Naive B cell (primary cell): ENCODE data around the gene AKAP8L. TPM values are rescaled to one million over a fixed set of nuclear protein-coding genes. Genes with fewer than 3 reads are reported as not detected.

Experiments
- ATAC-seq, 2 donors: fragments of 150-1000 bp; cut with Tn5 transposase; 2 replicates each; pipeline ENCODE4 v1.10.0; 2021; ENCODE audit warnings: low read depth in 2 of 2, mild to moderate bottlenecking in 2 of 2, moderate library complexity in 2 of 2
- DNase-seq: peaks from one replicate; pipeline ENCODE4 v3.0.0; 2022
- H3K27ac Mint-ChIP-seq, 6 donors: one replicate each; pipeline ENCODE4 v1.8.0; 2020 to 2022; ENCODE audit warnings: mild to moderate bottlenecking in 6 of 6, mixed read lengths in 6 of 6, moderate library complexity in 5 of 6, inconsistent platforms in 2 of 6
- H3K27me3 Mint-ChIP-seq, 3 donors: one replicate each; pipeline ENCODE4 v1.8.0; 2021 to 2022; ENCODE audit warnings: mixed read lengths in 3 of 3, mild to moderate bottlenecking in 1 of 3
- H3K36me3 Mint-ChIP-seq, 2 donors: one replicate each; pipeline ENCODE4 v1.8.0; 2020 to 2022; ENCODE audit warnings: mixed read lengths in 2 of 2, inconsistent platforms in 1 of 2, mild to moderate bottlenecking in 1 of 2
- H3K4me1 Mint-ChIP-seq, 3 donors: one replicate each; pipeline ENCODE4 v1.8.0; 2020 to 2022; ENCODE audit warnings: mixed read lengths in 3 of 3, inconsistent platforms in 1 of 3, mild to moderate bottlenecking in 1 of 3, moderate library complexity in 1 of 3
- H3K4me3 Mint-ChIP-seq, 8 donors: one replicate each; pipeline ENCODE4 v1.8.0; 2020 to 2022; ENCODE audit warnings: mild to moderate bottlenecking in 8 of 8, mixed read lengths in 8 of 8, moderate library complexity in 8 of 8, inconsistent platforms in 2 of 8
- H3K9me3 Mint-ChIP-seq, 7 donors: one replicate each; pipeline ENCODE4 v1.8.0; 2020 to 2022; ENCODE audit warnings: mixed read lengths in 7 of 7, mild to moderate bottlenecking in 5 of 7, inconsistent platforms in 2 of 7, moderate library complexity in 1 of 7
- polyA plus RNA-seq, 6 donors: library from polyadenylated mRNA; unstranded; fragments of 300-500 nt; fragmentation: Illumina TruSeq; gene quantifications; one replicate each; pipeline ENCODE4 v1.2.3, GENCODE V29; 2021; ENCODE audit warnings: low read depth in 6 of 6

Gene AKAP8L
- polyA plus RNA-seq, 6 donors from 2014 or later: 37.8 to 103 (median 53.6) TPM

DNA sequence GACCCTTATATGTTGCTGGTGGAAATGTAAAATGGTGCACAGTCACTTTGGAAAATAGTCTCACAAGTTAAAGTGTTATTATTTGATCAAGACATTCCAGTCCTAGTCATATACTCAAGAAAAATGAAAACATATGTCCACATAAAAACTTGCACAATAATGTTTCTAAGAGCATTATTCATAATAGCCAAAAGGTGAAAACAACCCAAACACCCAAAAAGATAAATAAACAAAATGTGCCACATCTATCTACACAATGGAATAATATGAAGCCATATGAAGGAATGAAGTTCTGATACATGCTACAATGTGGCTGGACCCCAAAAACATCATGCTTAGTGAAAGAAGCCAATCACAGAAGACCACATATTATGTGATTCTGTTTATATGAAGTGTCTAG is 24.8 kb downstream of the AKAP8L start:
- no peak for ATAC-seq
- Mint-ChIP-seq H3K27me3 (no peaks in the 10 kb centered on the region), H3K4me3 (no peak overlapping the region), H3K9me3 (no peaks in the 10 kb centered on the region), H3K27ac (peak overlapping the region in 4 of 6 donors; percentile 6 to 89 (median 44)), H3K4me1 (peaks cover 17 to 27% (median 22%) of the 10 kb centered on the region in 3 donors), H3K36me3 (peaks cover 22 to 28% of the 10 kb centered on the region in 2 donors)
- no peak for DNase-seq

DNA sequence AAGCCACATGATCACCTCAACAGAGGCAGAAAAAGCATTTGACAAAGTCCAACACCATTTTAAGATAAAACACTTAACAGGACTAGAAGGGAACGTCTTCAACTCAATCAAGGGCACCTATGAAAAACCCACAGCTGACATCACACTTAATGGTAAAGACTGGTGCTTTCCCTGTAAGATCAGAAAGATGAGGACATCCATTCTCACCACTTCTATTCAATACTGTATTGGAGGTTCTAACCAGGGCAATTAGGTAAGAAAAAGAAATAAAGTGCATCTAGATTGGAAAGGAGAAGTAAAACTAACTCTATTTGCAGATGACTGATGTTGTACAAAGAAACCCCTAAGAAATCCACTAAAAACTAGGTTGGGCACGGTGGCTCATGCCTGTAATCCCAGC is 28.0 kb downstream of the AKAP8L start:
- Mint-ChIP-seq H3K4me1 (peaks cover 8 to 17% (median 13%) of the 10 kb centered on the region in 3 donors), H3K36me3 (peaks cover 8 to 12% of the 10 kb centered on the region in 2 donors), H3K9me3 (no peaks in the 10 kb centered on the region), H3K27ac (peak overlapping the region in 5 of 6 donors; percentile 17 to 86 (median 28)), H3K27me3 (no peaks in the 10 kb centered on the region), H3K4me3 (no peak overlapping the region)
- peak; percentile 51 to 52 for ATAC-seq
- DNase-seq: no peak

GRCh38 chr19:15381864-15382263 is 36.9 kb downstream of the AKAP8L start:
- DNase-seq: no peak
- H3K4me3 Mint-ChIP-seq: peak overlapping the region in 6 of 8 donors; percentile 21 to 97 (median 86)
- H3K9me3 Mint-ChIP-seq: no peaks in the 10 kb centered on the region
- H3K36me3 Mint-ChIP-seq: no peaks in the 10 kb centered on the region
- no peak for ATAC-seq
- peaks cover 26 to 29% (median 28%) of the 10 kb centered on the region in 3 donors for H3K4me1 Mint-ChIP-seq
- H3K27ac Mint-ChIP-seq: peak overlapping the region in 2 of 6 donors; percentile 69 to 99
- H3K27me3 Mint-ChIP-seq: no peaks in the 10 kb centered on the region

DNA sequence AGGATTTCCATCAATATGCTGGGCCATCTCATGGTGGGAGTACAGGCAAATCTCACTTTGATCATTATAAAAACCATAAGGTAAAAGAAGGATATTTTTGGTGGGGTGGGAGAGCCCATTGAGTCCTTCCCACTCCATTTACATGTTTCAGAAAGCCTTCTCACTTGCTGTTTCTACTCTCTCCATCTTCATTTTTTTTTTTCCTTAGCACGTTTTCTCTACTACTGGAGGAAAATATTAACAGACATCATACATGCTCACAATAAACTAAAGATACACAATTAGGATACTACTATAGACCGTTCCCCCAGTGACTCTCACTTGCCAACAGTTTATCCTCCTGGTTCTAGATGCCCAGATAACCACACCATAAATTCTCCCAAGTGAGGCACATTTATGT is 37.4 kb downstream of the AKAP8L start:
- peaks cover 30 to 32% (median 32%) of the 10 kb centered on the region in 3 donors for H3K4me1 Mint-ChIP-seq
- ATAC-seq (no peak), DNase-seq (no peak)
- H3K36me3 Mint-ChIP-seq: no peaks in the 10 kb centered on the region
- H3K27me3 Mint-ChIP-seq: no peaks in the 10 kb centered on the region
- H3K9me3 Mint-ChIP-seq: no peaks in the 10 kb centered on the region
- peak overlapping the region in 2 of 6 donors; percentile 41 to 99 for H3K27ac Mint-ChIP-seq
- H3K4me3 Mint-ChIP-seq: peak overlapping the region in 5 of 8 donors; percentile 1 to 97 (median 89)

GRCh38 chr19:15379999-15380647 is 38.7 kb downstream of the AKAP8L start:
- peak; percentile 23 to 31 for ATAC-seq
- peak overlapping the region; percentile 93 to 100 (median 98) for H3K4me3 Mint-ChIP-seq
- DNase-seq: no peak
- no peaks in the 10 kb centered on the region for H3K9me3 Mint-ChIP-seq
- no peaks in the 10 kb centered on the region for H3K36me3 Mint-ChIP-seq
- H3K27me3 Mint-ChIP-seq: no peaks in the 10 kb centered on the region
- peaks cover 30 to 40% (median 32%) of the 10 kb centered on the region in 3 donors for H3K4me1 Mint-ChIP-seq
- peak overlapping the region in 5 of 6 donors; percentile 79 to 100 (median 90) for H3K27ac Mint-ChIP-seq

GRCh38 chr19:15379083-15379998 is 39.4 kb downstream of the AKAP8L start, which contains the start of gene AKAP8:
TSS of gene AKAP8 (minus strand) at chr19:15379787. CDS start at chr19:15379731, 56 bp downstream.
- Mint-ChIP-seq H3K9me3 (no peaks in the 10 kb centered on the region), H3K27ac (peak within 1 kb of the TSS; percentile 99 to 100 (median 100)), H3K4me3 (peak within 1 kb of the TSS; percentile 93 to 100 (median 98)), H3K4me1 (peaks cover 30 to 42% (median 36%) of the 10 kb centered on the region in 3 donors), H3K27me3 (no peaks in the 10 kb centered on the region), H3K36me3 (no peaks in the 10 kb centered on the region)
- peak; percentile 98 for DNase-seq
- peak; percentile 90 for ATAC-seq

DNA sequence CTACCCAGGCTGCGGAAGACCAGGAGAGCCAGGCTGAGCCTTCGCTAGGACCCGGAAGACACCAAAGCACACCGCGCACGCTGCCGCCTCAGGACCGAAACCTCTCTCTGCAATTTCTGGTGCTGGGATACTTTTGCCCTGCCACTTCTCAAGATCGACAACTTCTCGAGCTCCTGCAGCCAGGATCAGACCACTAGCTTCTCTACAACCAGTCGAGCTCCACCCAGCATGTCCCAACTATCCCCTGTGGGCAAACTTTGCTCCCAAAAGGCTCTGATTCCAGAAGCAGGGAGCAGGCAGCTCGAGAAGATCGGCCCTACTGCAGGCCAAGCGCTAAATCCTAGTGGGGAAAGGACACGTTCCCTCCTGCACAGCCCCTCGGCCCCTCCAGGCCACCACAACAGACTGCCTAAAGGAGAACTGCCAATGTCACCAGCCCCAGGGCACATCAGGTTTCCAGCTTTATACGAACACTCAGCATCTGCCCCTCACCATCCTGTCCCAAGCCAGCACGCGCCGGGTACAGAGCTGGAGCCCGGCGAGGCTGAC is 40.2 kb downstream of the AKAP8L start:
- ATAC-seq (no peak), DNase-seq (peak; percentile 33)
- no peaks in the 10 kb centered on the region for H3K27me3 Mint-ChIP-seq
- peaks cover 35 to 41% (median 39%) of the 10 kb centered on the region in 3 donors for H3K4me1 Mint-ChIP-seq
- H3K27ac Mint-ChIP-seq: peak overlapping the region; percentile 81 to 99 (median 93)
- H3K4me3 Mint-ChIP-seq: peak overlapping the region; percentile 93 to 100 (median 98)
- H3K9me3 Mint-ChIP-seq: no peaks in the 10 kb centered on the region
- no peaks in the 10 kb centered on the region for H3K36me3 Mint-ChIP-seq

- Mint-ChIP-seq H3K27ac (peak overlapping the region in 2 of 6 donors; percentile 57 to 63), H3K4me1 (peaks cover 30 to 31% (median 30%) of the 10 kb centered on the region in 3 donors), H3K36me3 (no peaks in the 10 kb centered on the region), H3K27me3 (no peaks in the 10 kb centered on the region), H3K4me3 (peak overlapping the region in 3 of 8 donors; percentile 15 to 27 (median 25)), H3K9me3 (no peaks in the 10 kb centered on the region)
- ATAC-seq (no peak), DNase-seq (no peak)
These were observed 43.9 kb downstream of the AKAP8L start for GRCh38 chr19:15374796-15375440.

GRCh38 chr19:15374105-15374651 is 44.6 kb downstream of the AKAP8L start:
- Mint-ChIP-seq H3K4me1 (peaks cover 30 to 31% (median 30%) of the 10 kb centered on the region in 3 donors), H3K27ac (no peak overlapping the region), H3K9me3 (no peaks in the 10 kb centered on the region), H3K4me3 (peak overlapping the region in 1 of 8 donors; percentile 27), H3K36me3 (no peaks in the 10 kb centered on the region), H3K27me3 (no peaks in the 10 kb centered on the region)
- no peak for DNase-seq
- no peak for ATAC-seq

DNA sequence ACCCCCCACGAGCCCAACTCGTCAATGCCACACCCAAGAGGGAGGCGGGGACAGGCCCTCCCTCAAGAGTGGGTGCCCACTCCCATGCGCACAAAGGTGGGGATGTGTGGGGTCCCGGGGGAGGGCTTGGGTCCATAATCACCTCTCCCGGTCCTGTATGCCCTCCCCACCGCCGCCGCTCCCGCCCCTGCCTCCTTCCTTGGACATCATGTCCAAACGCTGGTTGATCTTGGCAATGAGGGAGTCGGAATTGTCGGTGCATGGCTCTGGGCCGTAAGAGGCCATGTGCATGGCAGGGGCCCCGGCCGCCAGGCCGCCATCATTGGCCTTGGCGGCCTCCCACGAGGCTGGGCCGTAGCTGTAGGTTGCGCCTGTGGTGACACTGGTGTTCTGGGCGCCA is 45.1 kb downstream of the AKAP8L start:
- H3K4me3 Mint-ChIP-seq: peak overlapping the region in 1 of 8 donors; percentile 46

GRCh38 chr19:15372891-15373301 is 45.9 kb downstream of the AKAP8L start:
- H3K9me3 Mint-ChIP-seq: no peaks in the 10 kb centered on the region
- ATAC-seq (no peak), DNase-seq (no peak)
- H3K27me3 Mint-ChIP-seq: no peaks in the 10 kb centered on the region
- no peak overlapping the region for H3K27ac Mint-ChIP-seq
- H3K36me3 Mint-ChIP-seq: peaks cover 0 to 10% of the 10 kb centered on the region in 2 donors
- H3K4me1 Mint-ChIP-seq: peaks cover 23 to 26% (median 23%) of the 10 kb centered on the region in 3 donors
- peak overlapping the region in 1 of 8 donors; percentile 46 for H3K4me3 Mint-ChIP-seq

More for the DNA sequence above, 45.1 kb downstream of the AKAP8L start:
- Mint-ChIP-seq H3K4me1 (peaks cover 30 to 32% (median 31%) of the 10 kb centered on the region in 3 donors), H3K27me3 (no peaks in the 10 kb centered on the region), H3K27ac (peak overlapping the region in 1 of 6 donors; percentile 59), H3K9me3 (no peaks in the 10 kb centered on the region), H3K36me3 (peaks cover 0 to 3% of the 10 kb centered on the region in 2 donors)
- no peak for ATAC-seq
- DNase-seq: no peak

DNA sequence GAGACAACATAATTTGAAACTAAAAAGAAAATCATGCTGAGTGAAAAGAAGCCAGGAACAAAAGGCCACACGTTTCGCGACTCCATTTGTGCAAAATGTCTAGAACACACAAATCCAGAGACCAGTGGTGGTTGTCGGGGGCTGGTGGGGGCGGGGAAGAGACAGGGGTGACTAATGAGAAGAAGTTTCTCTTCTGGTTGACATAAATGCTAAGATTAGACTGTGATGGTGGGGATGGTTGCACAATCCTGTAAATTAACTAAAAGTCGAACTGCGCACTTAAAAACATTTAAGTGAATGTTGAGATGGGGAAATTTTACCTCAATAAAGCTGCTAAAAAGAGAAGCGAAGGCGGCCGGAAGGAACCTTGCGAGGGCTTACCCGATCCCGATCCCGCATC is 46.3 kb downstream of the AKAP8L start:
- no peak overlapping the region for H3K4me3 Mint-ChIP-seq
- no peak overlapping the region for H3K27ac Mint-ChIP-seq
- ATAC-seq (no peak), DNase-seq (no peak)
- peaks cover 19 to 23% (median 19%) of the 10 kb centered on the region in 3 donors for H3K4me1 Mint-ChIP-seq
- H3K27me3 Mint-ChIP-seq: no peaks in the 10 kb centered on the region
- H3K9me3 Mint-ChIP-seq: no peaks in the 10 kb centered on the region
- H3K36me3 Mint-ChIP-seq: peaks cover 0 to 12% of the 10 kb centered on the region in 2 donors
